ENCODE measurements around the gene NKX6-2.

GRCh38 chr10:132817701-132818211 is 31.8 kb upstream of the NKX6-2 start:
- TF ChIP-seq CTCF (conservative IDR thresholded peaks at IDR 0.05) (no peak), ZFX (IDR thresholded peaks at IDR 0.05) (no peak)

Measured in C4-2B (cell line).